SKM-1 (cell line): ENCODE data around the gene SERPINA12.
"Not testable (repeated sequence)": the region's sequence is repeated elsewhere in the genome, so short reads cannot be mapped to it uniquely, and the experiment has no call there.

Experiments
- DNase-seq: peaks from one replicate; lab custom pipeline; 2025; ENCODE audit not compliant: unreplicated experiment; lab: John Stamatoyannopoulos, UW

Gene SERPINA12

GRCh38 chr14:94494085-94494484 is 15.2 kb downstream of the SERPINA12 start:
- no peak for DNase-seq

- no peak for DNase-seq
These were observed 17.8 kb downstream of the SERPINA12 start for GRCh38 chr14:94491511-94491910.

DNA sequence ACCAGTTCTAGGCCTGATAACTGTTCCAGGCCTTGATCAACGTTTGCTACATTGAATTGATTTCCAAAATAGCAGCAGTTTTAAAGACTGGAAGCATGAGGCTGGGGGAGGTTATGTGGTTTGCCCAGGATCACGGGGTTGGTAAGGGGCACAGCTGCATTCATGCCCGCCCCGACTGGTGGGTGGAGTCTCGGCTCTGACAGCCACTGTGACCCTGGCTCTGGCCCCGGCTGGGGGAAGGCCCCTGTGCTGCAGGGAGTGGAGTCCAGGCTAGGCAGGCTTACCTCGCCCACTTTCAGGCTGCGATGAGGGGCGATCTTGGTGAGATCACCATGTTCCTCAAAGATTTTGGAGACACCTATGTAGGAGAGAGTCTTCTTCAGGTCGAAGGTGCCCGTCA is 19.9 kb downstream of the SERPINA12 start:
- no peak for DNase-seq

- no peak for DNase-seq
These were observed 22.4 kb downstream of the SERPINA12 start for GRCh38 chr14:94486883-94487282.

DNA sequence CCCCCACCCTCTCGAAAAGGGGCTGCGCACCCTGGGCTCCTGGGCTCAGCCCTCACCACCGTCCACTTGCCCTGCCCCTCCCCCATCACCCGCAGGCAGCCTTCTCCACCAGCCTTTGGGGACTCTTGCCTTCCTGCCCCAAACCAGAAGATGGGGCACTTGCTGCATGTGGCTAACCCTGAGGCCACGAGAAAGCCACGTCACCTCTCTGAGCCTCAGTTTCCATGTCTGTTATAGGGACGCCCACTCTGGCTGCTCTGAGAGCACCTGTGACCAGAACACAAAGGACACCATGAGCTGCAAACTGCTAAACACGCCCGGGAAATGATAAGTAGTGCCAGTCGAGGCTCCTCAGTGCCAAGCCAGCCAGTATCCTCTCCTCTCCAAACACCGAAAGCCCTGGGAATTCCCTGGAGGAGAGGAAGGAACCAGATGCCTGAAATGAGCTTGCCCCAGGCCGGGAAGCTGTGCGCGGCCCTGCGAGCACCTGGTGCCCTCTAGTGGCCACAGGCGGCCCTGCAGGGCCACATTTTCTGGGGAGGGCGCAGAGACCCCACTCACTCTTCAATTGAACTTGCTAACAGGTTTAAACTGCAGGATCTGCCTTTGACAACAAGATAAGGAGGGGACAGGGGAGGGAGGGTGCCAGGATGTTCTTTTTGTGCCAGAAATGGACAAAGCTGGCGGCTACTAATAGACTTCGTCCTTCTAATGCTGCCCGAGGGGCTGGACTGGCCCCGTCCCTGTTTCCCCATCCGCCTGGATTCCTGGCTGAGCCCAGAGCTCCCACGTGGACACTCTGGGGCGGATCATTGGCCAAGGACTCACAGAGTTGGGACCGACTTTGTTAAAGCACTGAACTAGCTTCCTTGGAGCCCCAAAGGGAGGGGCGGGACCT is 23.1 kb downstream of the SERPINA12 start:
- DNase-seq = no peak

- DNase-seq = no peak
These were observed 24.8 kb downstream of the SERPINA12 start for GRCh38 chr14:94484481-94484880.

GRCh38 chr14:94483729-94484275 is 25.5 kb downstream of the SERPINA12 start:
- DNase-seq = no peak

DNA sequence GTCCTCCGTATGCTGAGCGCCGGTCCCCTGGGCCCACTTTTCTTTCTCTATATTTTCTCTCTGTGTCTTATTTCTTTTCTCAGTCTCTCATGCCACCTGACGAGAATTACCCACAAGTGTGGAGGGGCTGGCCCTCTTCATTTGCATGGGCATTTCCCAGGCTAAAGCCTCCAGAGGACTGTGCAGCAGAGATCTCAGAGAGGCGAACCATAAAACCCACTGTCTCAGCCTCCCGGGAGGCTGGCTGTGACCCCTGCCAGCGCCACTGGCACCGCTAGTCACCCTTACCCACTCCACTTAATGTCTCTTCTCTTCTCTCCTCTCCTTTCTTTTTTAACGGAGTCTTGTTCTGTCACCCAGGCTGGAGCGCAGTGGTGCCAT is 26.2 kb downstream of the SERPINA12 start:
- no peak for DNase-seq

GRCh38 chr14:94482132-94483070 is 26.9 kb downstream of the SERPINA12 start:
- DNase-seq = not testable (repeated sequence)

DNA sequence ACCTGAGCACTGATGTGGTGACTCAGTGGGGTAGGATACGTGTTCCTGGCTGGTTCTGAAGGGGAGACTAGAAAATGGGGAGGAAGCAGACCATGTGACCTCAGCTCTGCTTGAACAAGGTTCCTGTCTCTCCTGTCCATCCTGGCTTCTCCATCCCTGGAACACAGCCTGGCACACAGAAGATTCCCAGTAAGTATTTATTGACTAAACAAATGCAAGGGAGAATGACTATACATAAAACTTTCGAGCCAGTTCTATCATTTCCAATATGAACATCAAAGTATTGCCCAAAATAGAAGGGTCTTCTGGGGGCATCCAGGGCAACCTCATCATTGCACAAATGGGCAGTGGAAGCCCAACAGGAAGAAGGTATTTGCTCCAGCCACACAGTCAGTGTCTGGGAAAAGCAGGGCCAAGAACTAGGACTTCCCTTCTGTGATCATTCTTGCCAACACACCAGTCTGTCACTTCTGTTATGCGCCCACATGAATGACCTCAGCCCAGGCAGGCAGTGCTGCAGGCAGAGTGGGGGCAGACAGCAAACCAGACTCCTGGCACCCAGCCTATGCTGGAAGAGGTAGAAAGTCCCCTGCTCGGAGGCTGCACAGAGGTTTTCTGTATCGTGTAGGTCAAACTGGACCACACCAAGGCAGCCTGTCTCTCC is 27.7 kb downstream of the SERPINA12 start:
- no peak for DNase-seq

GRCh38 chr14:94480809-94481208 is 28.5 kb downstream of the SERPINA12 start:
- no peak for DNase-seq

- no peak for DNase-seq
These were observed 30.8 kb downstream of the SERPINA12 start for GRCh38 chr14:94478420-94478819.

GRCh38 chr14:94476023-94476422 is 33.2 kb downstream of the SERPINA12 start, which contains the start of gene SERPINA9:
SERPINA9 (minus strand) TSS chr14:94476197; CDS start chr14:94469840, 6,357 bp downstream.
- no peak for DNase-seq

- DNase-seq = no peak
These were observed 34.7 kb downstream of the SERPINA12 start for GRCh38 chr14:94474581-94475031.

DNA sequence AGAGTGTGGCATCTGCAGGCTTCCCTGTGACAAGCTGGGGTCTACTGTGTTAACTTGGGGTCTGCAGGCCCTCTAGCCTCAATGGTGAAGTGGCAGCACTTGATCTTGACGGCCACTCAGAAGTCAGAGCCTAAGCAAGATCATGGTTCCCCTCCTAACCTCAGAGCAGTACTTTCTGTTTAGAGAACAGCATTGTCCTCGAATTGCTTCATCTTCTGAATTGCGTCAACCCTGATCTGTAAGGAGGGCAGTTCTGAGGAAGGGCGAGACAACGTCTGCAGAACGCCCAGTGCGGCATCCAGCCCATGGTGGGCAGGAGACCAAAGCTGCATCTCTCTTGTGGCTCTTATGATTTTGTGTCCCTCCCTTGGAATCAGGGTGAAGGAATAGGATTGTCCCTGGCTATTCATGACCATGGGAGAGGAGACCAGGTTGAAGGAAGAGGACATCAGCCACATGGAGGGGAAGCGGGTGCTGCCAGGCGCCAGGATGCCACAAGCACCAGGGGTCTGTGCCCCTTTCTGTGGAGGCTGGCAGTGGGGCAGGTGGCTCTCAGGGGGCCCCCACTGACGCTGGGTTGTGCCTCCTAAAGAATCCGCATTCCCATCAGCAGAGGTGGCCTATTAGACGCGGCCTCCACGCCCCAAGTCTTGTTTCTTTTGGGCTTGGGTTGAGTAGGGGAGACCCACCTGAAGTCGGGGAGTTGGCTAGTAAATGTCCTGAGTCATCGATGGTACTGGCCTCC is 35.4 kb downstream of the SERPINA12 start:
- DNase-seq = peak; percentile 1

DNA sequence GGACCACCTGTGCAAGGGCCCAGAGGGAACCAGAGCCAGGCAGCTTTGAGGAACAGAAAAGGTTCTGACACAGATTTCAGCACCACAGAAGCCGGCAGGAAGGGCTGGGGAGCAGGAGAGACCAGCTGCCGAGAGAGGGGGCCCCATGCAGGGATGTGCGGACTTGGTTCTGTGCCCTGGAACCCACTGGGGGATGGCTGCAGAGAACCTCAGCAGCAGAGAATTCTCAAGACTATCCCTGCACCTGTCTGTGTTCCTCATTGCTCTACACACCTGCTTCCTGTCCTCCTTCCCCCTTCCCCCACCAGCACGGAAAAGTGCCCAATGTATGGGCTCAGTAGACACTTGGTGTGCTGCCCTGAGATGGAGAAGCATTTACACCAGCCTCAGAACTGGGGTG is 36.4 kb downstream of the SERPINA12 start:
- DNase-seq = no peak

DNA sequence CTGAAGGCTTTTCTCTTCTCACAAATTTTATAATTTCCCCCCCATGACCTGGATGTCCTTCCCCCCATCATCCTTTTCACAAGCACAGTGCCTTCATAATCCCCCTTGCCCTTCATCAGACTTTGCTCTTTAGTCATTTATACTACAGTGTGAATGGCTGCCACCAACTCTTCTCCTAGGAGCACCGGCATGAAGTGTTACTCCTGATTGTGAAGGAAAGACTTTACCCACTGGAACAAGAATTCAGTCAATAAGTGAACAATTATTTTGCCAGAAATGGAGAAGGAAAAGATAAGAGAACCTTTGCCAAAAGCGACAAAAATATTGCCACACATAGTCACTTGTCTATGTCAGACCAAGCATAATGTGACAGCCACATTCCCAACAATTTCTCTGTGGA is 38.2 kb downstream of the SERPINA12 start:
- no peak for DNase-seq

DNA sequence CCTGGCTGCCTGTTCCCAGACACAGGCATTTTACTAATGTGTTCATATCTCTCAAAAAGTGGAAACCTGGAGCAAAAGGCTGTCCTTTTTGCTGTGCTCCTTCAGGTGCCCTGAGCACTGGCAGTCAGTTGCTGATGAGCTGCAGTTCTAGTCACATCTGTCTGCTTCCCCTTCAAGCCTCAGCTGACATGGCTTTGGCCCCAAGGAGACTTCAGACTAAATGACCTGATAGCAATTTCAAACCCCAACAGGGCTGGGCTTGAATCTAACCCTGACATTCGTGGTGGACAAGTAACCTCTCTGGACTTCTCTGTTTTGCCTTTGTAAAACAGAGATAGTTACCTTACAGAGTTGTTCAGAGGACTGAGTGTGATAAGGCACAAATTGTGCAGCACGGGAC is 39.0 kb downstream of the SERPINA12 start:
- no peak for DNase-seq

- DNase-seq = no peak
These were observed 40.0 kb downstream of the SERPINA12 start for GRCh38 chr14:94469261-94469660.
